GM19035 (cell line): Measurements from ENCODE around the gene ARMC9.
"Not testable (repeated sequence)": the region's sequence is repeated elsewhere in the genome, so short reads cannot be mapped to it uniquely, and the experiment has no call there.

Source experiments
- ATAC-seq: cut with Tn5 transposase; IDR thresholded peaks from one replicate; pipeline ENCODE4 v1.9.1; 2021; ENCODE audit not compliant: unreplicated experiment

The ARMC9 gene

GRCh38 chr2:231336236-231336635 lies 137.8 kb downstream of the ARMC9 start:
- no peak for ATAC-seq

- ATAC-seq, result no peak
Observed at GRCh38 chr2:231336700-231337099, 138.3 kb downstream of the ARMC9 start.

- no peak for ATAC-seq
Observed at GRCh38 chr2:231337807-231338759, 139.7 kb downstream of the ARMC9 start.

- ATAC-seq, result no peak
Observed at GRCh38 chr2:231339316-231339715, 140.9 kb downstream of the ARMC9 start.

- ATAC-seq, result no peak
Observed at GRCh38 chr2:231341100-231341499, 142.7 kb downstream of the ARMC9 start.

GRCh38 chr2:231342061-231342711 lies 143.8 kb downstream of the ARMC9 start:
- no peak for ATAC-seq

GRCh38 chr2:231343006-231343710 lies 144.7 kb downstream of the ARMC9 start:
- no peak for ATAC-seq

- ATAC-seq, result no peak
Observed at GRCh38 chr2:231343988-231344387, 145.6 kb downstream of the ARMC9 start.

GRCh38 chr2:231344851-231345250 lies 146.4 kb downstream of the ARMC9 start:
- no peak for ATAC-seq

GRCh38 chr2:231347081-231347480 lies 148.7 kb downstream of the ARMC9 start:
- no peak for ATAC-seq

- ATAC-seq, result no peak
Observed at GRCh38 chr2:231347638-231348037, 149.2 kb downstream of the ARMC9 start.

GRCh38 chr2:231348173-231348572 lies 149.7 kb downstream of the ARMC9 start:
- ATAC-seq, result no peak

- no peak for ATAC-seq
Observed at GRCh38 chr2:231348704-231349373, 150.4 kb downstream of the ARMC9 start.

- not testable (repeated sequence) for ATAC-seq
Observed at GRCh38 chr2:231349374-231349735, 150.9 kb downstream of the ARMC9 start.

- no peak for ATAC-seq
Observed at GRCh38 chr2:231351648-231352047, 153.2 kb downstream of the ARMC9 start.

- no peak for ATAC-seq
Observed at GRCh38 chr2:231353469-231353868, 155.0 kb downstream of the ARMC9 start.

GRCh38 chr2:231355508-231356465 lies 157.4 kb downstream of the ARMC9 start:
- ATAC-seq, result no peak

GRCh38 chr2:231356466-231356844 lies 158.0 kb downstream of the ARMC9 start:
- ATAC-seq, result no peak

GRCh38 chr2:231357048-231357447 lies 158.6 kb downstream of the ARMC9 start:
- no peak for ATAC-seq

GRCh38 chr2:231357931-231358330 lies 159.5 kb downstream of the ARMC9 start:
- ATAC-seq, result no peak
